ENCODE measurements around the gene RASAL1. TPM values are rescaled to one million over a fixed set of nuclear protein-coding genes. Genes with fewer than 3 reads are reported as not detected.
"Not testable (repeated sequence)": the region's sequence is repeated elsewhere in the genome, so short reads cannot be mapped to it uniquely, and the experiment has no call there.

The RASAL1 gene
- total and polyA plus RNA-seq, 2 donors (not counting 1 experiment from before 2014, with no cell fraction given), result not detected

- no peak overlapping the region for H3K27ac ChIP-seq (ENCODE audit: insufficient read depth, low read length)
- no peaks in the 10 kb centered on the region for H4K20me1 ChIP-seq (ENCODE audit: control insufficient read depth, extremely low read depth, insufficient read depth, low read length)
- no peaks in the 10 kb centered on the region for H3K4me1 ChIP-seq (ENCODE audit: control insufficient read depth, extremely low read depth, insufficient read depth, low read length)
- no peak overlapping the region for H3K9ac ChIP-seq (ENCODE audit: insufficient read depth, low read length)
- H2AFZ ChIP-seq (ENCODE audit: low read length), result no peak overlapping the region
- no peak for DNase-seq (ENCODE audit: low read depth in 2 of 2)
- no peaks in the 10 kb centered on the region for H3K9me3 ChIP-seq (ENCODE audit: control insufficient read depth, insufficient read depth, low read depth, low read length)
- H3K79me2 ChIP-seq (ENCODE audit: control insufficient read depth, insufficient read depth, low read length), result no peaks in the 10 kb centered on the region
- TF ChIP-seq EZH2 (IDR thresholded peaks at IDR 0.05; ENCODE audit: low read length, missing control alignments), result no peak
- TF ChIP-seq CTCF (conservative IDR thresholded peaks at IDR 0.05 in 1 of 2, IDR thresholded peaks at IDR 0.05 in 1 of 2; ENCODE audit: low read depth in 1 of 2, low read length in 2 of 2), result no peak
- no peak overlapping the region for H3K4me3 ChIP-seq (replicated peaks in 1 of 4; ENCODE audit: control extremely low read depth in 1 of 4, insufficient read depth in 1 of 4, low read depth in 3 of 4, low read length in 4 of 4)
- H3K27me3 ChIP-seq (ENCODE audit: control insufficient read depth, insufficient read depth, low read length), result no peaks in the 10 kb centered on the region
- H3K4me2 ChIP-seq (ENCODE audit: extremely low read depth, insufficient read depth, low read length), result no peak overlapping the region
- H3K36me3 ChIP-seq (ENCODE audit: control insufficient read depth, insufficient read depth, low read length), result no peaks in the 10 kb centered on the region
Measured at GRCh38 chr12:113143959-113144358, 8.4 kb upstream of the RASAL1 start.

DNA sequence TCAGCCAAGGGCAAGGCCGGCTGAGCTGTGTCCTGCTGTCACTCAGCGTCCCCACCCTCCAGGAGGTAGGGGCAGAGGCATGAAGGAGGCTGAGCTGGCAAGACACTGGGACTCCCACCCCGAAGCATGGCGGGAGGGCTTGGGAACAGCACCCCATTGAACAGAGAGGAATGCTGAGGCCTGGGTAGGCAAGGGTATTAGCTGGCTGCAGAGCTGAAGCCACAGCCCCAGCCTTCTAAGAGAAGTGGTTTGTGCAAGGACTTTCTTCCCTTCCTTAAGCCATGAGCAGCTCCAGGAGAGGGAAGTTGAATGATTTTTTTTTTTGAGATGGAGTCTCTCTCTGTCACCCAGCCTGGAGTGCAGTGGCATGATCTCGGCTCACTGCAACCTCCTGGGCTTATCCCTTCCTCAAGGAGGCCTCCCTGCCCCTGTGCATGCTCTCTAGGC is 7.3 kb upstream of the RASAL1 start:
- TF ChIP-seq EZH2 (IDR thresholded peaks at IDR 0.05; ENCODE audit: low read length, missing control alignments) (no peak), CTCF (conservative IDR thresholded peaks at IDR 0.05 in 1 of 2, IDR thresholded peaks at IDR 0.05 in 1 of 2; ENCODE audit: low read depth in 1 of 2, low read length in 2 of 2) (no peak)
- no peaks in the 10 kb centered on the region for H3K27me3 ChIP-seq (ENCODE audit: control insufficient read depth, insufficient read depth, low read length)
- no peak overlapping the region for H3K4me3 ChIP-seq (replicated peaks in 1 of 4; ENCODE audit: control extremely low read depth in 1 of 4, insufficient read depth in 1 of 4, low read depth in 3 of 4, low read length in 4 of 4)
- no peak overlapping the region for H3K9ac ChIP-seq (ENCODE audit: insufficient read depth, low read length)
- H4K20me1 ChIP-seq (ENCODE audit: control insufficient read depth, extremely low read depth, insufficient read depth, low read length), result no peaks in the 10 kb centered on the region
- H2AFZ ChIP-seq (ENCODE audit: low read length), result no peak overlapping the region
- no peak overlapping the region for H3K27ac ChIP-seq (ENCODE audit: insufficient read depth, low read length)
- H3K4me2 ChIP-seq (ENCODE audit: extremely low read depth, insufficient read depth, low read length), result no peak overlapping the region
- no peaks in the 10 kb centered on the region for H3K9me3 ChIP-seq (ENCODE audit: control insufficient read depth, insufficient read depth, low read depth, low read length)
- DNase-seq (ENCODE audit: low read depth in 2 of 2), result no peak
- H3K4me1 ChIP-seq (ENCODE audit: control insufficient read depth, extremely low read depth, insufficient read depth, low read length), result no peaks in the 10 kb centered on the region
- H3K36me3 ChIP-seq (ENCODE audit: control insufficient read depth, insufficient read depth, low read length), result no peaks in the 10 kb centered on the region
- no peaks in the 10 kb centered on the region for H3K79me2 ChIP-seq (ENCODE audit: control insufficient read depth, insufficient read depth, low read length)

DNA sequence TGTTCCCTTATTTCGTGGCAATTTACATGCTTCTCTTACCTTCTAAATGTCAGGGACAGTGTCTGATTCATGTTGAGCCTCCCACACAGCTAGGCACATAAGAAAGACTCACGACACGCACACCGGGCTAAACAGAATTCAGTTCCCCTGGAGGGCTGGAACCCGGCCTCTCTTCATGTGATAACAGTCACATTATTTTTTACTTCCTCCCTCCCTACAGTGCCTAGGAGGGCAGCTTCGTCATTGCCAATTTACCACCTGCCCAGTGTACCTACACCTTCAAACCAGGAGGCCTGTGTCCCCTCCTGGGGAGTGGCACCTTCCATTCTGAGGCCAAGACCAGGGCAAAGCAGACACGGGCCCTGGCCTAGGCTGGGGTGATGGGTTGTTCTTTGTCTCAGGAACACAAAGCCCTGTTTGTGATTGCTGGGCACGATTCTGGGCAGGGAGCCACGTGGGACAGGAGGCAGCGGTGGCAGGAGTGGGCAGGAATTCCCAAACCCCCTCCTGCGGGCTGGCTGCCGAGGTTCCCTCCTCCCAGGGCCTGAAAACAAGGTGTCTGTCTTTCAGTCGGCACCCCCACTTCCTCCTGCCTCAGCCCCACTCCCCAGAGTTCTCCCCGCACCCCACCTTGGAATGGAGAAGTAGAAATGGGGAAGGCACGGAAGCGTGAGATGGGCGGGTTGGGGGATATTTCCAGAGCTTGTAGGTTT is 6.8 kb upstream of the RASAL1 start:
- Histone ChIP-seq H2AFZ (ENCODE audit: low read length) (no peak overlapping the region), H3K9me3 (ENCODE audit: control insufficient read depth, insufficient read depth, low read depth, low read length) (no peaks in the 10 kb centered on the region)

DNA sequence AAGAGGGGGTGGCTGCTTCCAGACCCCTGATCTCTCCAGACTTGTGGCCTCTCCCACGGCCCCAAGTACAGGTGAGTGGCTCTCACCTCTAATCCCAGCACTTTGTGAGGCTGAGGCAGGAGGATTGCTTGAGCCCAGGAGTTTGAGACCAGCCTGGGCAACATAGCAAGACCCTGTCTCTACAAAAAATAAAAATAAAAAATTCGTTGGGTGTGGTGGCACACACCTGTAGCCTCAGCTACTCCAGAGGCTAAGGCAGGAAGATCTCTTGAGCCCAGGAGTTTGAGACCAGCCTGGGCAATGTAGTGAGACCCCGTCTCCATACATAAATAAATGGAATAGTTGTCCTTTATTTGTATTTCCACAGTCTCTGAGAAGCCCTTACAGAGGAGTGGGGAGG is 6.2 kb upstream of the RASAL1 start:
- not testable (repeated sequence) for H3K79me2 ChIP-seq (ENCODE audit: control insufficient read depth, insufficient read depth, low read length); H3K27ac ChIP-seq (ENCODE audit: insufficient read depth, low read length); H3K4me1 ChIP-seq (ENCODE audit: control insufficient read depth, extremely low read depth, insufficient read depth, low read length); H3K9ac ChIP-seq (ENCODE audit: insufficient read depth, low read length); DNase-seq (ENCODE audit: low read depth in 2 of 2); H3K4me3 ChIP-seq (replicated peaks in 1 of 4; ENCODE audit: control extremely low read depth in 1 of 4, insufficient read depth in 1 of 4, low read depth in 3 of 4, low read length in 4 of 4); H2AFZ ChIP-seq (ENCODE audit: low read length); H4K20me1 ChIP-seq (ENCODE audit: control insufficient read depth, extremely low read depth, insufficient read depth, low read length); H3K27me3 ChIP-seq (ENCODE audit: control insufficient read depth, insufficient read depth, low read length); H3K36me3 ChIP-seq (ENCODE audit: control insufficient read depth, insufficient read depth, low read length); H3K4me2 ChIP-seq (ENCODE audit: extremely low read depth, insufficient read depth, low read length); H3K9me3 ChIP-seq (ENCODE audit: control insufficient read depth, insufficient read depth, low read depth, low read length)

More for the DNA sequence above, 6.8 kb upstream of the RASAL1 start:
- H3K4me3 ChIP-seq (replicated peaks in 1 of 4; ENCODE audit: control extremely low read depth in 1 of 4, insufficient read depth in 1 of 4, low read depth in 3 of 4, low read length in 4 of 4), result no peak overlapping the region
- no peak overlapping the region for H3K4me2 ChIP-seq (ENCODE audit: extremely low read depth, insufficient read depth, low read length)
- no peak overlapping the region for H3K27ac ChIP-seq (ENCODE audit: insufficient read depth, low read length)
- DNase-seq (ENCODE audit: low read depth in 2 of 2), result no peak
- TF ChIP-seq CTCF (conservative IDR thresholded peaks at IDR 0.05 in 1 of 2, IDR thresholded peaks at IDR 0.05 in 1 of 2; ENCODE audit: low read depth in 1 of 2, low read length in 2 of 2) (no peak), EZH2 (IDR thresholded peaks at IDR 0.05; ENCODE audit: low read length, missing control alignments) (no peak)
- H3K27me3 ChIP-seq (ENCODE audit: control insufficient read depth, insufficient read depth, low read length), result no peaks in the 10 kb centered on the region
- H3K36me3 ChIP-seq (ENCODE audit: control insufficient read depth, insufficient read depth, low read length), result no peaks in the 10 kb centered on the region
- no peaks in the 10 kb centered on the region for H4K20me1 ChIP-seq (ENCODE audit: control insufficient read depth, extremely low read depth, insufficient read depth, low read length)
- no peaks in the 10 kb centered on the region for H3K4me1 ChIP-seq (ENCODE audit: control insufficient read depth, extremely low read depth, insufficient read depth, low read length)
- H3K9ac ChIP-seq (ENCODE audit: insufficient read depth, low read length), result no peak overlapping the region
- H3K79me2 ChIP-seq (ENCODE audit: control insufficient read depth, insufficient read depth, low read length), result no peaks in the 10 kb centered on the region

Measured in fibroblast of lung (primary cell).